ENCODE data around the gene CD160.
A peak's percentile ranks its signal among the peaks of the same experiment; 100 is the strongest.
"Not testable (repeated sequence)": the region's sequence is repeated elsewhere in the genome, so short reads cannot be mapped to it uniquely, and the experiment has no call there.

CD160 gene, protein sequence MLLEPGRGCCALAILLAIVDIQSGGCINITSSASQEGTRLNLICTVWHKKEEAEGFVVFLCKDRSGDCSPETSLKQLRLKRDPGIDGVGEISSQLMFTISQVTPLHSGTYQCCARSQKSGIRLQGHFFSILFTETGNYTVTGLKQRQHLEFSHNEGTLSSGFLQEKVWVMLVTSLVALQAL

DNA sequence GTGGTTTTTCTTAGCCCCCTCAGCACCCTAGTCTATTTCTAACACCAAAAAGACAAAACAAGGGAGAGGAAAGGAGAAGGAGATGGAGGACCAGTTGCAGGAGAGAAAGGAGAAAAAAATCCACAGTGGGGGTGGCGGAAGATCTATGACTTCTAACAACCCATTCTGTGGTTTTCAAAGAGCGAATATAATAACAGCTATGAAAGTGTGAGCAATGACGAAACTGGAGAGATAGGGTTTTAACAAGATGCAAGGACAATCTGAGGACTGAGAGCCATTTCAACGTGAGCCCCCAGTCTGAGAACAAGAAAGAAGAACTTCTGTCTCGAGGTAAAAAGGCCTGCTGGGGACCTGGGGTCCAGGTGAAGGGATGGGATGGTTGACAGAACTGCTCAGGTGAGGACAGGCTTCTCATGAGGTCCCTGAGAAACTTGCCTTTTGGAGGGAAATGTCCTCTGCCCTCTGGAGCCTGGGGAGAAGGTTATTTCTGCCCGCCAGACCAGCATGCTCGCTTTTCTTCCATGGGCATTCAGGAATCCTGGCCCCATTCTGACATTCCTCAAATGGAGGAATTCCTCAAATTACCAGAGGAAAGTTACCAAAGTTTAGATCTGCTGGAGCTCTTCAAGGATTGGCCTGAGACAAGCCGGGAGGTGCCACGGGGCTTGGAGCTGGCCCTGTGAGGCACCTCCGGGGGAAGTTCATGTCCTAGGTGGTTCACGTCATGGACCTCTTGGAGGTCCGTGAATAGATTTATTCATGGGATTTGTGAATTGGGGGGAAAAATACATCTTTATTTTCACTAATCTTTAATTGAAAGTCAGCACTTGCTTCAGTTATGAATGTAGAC lies at the start of gene CD160:
Gene CD160 (plus strand): TSS at position 270 of the 850 bp plus-strand sequence. CDS start 8,829 bp downstream, outside the sequence.
- DNase-seq (ENCODE audit: low read depth in 4 of 4, low spot score in 1 of 4) = no peak

- not testable (repeated sequence) for DNase-seq (ENCODE audit: low read depth in 4 of 4, low spot score in 1 of 4)
Measured at GRCh38 chr1:145670995-145671745, 48.1 kb upstream of the CD160 start.

GRCh38 chr1:145673217-145673616 lies 46.1 kb upstream of the CD160 start:
- DNase-seq (ENCODE audit: low read depth in 4 of 4, low spot score in 1 of 4) = not testable (repeated sequence)

GRCh38 chr1:145684858-145685257 lies 34.4 kb upstream of the CD160 start:
- not testable (repeated sequence) for DNase-seq (ENCODE audit: low read depth in 4 of 4, low spot score in 1 of 4)

GRCh38 chr1:145686078-145686477 lies 33.2 kb upstream of the CD160 start:
- not testable (repeated sequence) for DNase-seq (ENCODE audit: low read depth in 4 of 4, low spot score in 1 of 4)

GRCh38 chr1:145688328-145688727 lies 31.0 kb upstream of the CD160 start:
- DNase-seq (ENCODE audit: low read depth in 4 of 4, low spot score in 1 of 4) = no peak

- no peak for DNase-seq (ENCODE audit: low read depth in 4 of 4, low spot score in 1 of 4)
Measured at GRCh38 chr1:145688924-145689323, 30.4 kb upstream of the CD160 start.

- no peak for DNase-seq (ENCODE audit: low read depth in 4 of 4, low spot score in 1 of 4)
Measured at GRCh38 chr1:145689922-145690321, 29.4 kb upstream of the CD160 start.

GRCh38 chr1:145690587-145691558 lies 28.4 kb upstream of the CD160 start:
- DNase-seq (ENCODE audit: low read depth in 4 of 4, low spot score in 1 of 4) = peak in 2 of 4 experiments; percentile 7

DNA sequence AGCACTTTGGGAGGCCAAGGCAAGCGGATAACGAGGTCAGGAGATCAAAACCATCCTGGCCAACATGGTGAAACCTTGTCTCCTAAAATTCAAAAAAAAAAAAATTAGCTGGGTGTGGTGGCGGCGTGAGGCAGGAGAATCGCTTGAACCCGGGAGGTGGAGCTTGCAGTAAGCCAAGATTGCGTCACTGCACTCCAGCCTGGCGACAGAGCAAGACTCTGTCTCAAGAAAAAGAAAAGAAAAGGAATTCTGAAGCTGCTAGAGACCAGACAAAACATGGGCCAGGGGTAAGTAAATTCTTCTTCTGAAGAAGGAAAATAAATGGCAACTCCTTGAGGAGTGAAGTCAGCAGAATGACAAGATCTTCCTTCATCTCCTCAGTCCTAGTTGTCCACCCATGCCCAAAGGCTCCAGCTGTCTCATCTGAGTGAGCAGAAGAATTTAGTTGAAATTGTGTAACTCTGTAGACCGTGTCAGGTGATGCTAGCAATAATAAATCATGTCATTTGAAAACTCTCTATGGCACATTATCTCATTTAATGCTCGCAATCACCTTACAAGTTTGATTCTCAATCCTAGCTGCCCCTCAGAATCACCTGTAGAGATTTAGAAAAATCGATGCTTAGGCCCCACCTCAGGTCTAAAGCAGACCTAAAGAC lies 26.4 kb upstream of the CD160 start:
- no peak for DNase-seq (ENCODE audit: low read depth in 4 of 4, low spot score in 1 of 4)

GRCh38 chr1:145695821-145696629 lies 23.3 kb upstream of the CD160 start:
- DNase-seq (ENCODE audit: low read depth in 4 of 4, low spot score in 1 of 4) = no peak

GRCh38 chr1:145696630-145696960 lies 22.7 kb upstream of the CD160 start:
- no peak for DNase-seq (ENCODE audit: low read depth in 4 of 4, low spot score in 1 of 4)

- no peak for DNase-seq (ENCODE audit: low read depth in 4 of 4, low spot score in 1 of 4)
Measured at GRCh38 chr1:145701306-145701862, 17.9 kb upstream of the CD160 start.

DNA sequence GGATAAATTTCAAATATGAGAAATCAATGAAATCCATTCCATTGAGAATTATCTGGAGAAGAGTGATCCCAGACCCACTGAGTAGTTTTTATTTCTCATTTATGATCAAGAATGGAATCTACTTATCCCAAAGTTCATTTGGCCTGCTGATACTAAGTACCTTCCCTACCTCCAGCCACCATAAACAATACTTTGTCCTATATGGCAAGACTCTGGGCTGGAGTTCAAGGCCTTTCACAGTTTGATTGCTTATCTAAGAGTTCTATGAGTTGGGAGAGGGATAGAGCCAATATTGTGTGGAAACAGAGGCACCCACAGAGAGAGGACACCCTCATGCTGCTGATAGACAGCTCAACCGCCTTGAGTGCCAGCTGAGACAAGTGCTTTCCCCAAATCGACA lies 17.2 kb upstream of the CD160 start:
- DNase-seq (ENCODE audit: low read depth in 4 of 4, low spot score in 1 of 4) = no peak

DNA sequence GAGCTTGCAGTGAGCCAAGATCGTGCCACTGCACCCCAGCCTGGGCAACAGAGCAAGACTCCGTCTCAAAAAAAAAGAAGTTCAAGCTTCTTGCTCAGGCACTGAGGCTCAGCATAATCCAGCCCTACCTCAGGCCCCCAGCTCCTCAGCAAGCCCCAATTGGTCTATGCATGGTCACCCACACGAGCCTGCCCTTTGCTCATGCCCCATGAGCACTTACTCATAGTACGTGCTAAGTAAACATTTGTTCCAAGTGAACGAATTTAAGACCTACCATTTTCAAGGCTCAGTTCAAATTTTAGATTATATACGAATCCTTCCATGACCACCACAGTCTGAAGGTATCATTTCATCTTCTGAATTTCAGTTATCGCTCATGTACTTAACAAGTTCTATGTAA lies 16.5 kb upstream of the CD160 start:
- no peak for DNase-seq (ENCODE audit: low read depth in 4 of 4, low spot score in 1 of 4)

- no peak for DNase-seq (ENCODE audit: low read depth in 4 of 4, low spot score in 1 of 4)
Measured at GRCh38 chr1:145705622-145706021, 13.7 kb upstream of the CD160 start.

GRCh38 chr1:145706086-145706664 lies 13.1 kb upstream of the CD160 start:
- DNase-seq (ENCODE audit: low read depth in 4 of 4, low spot score in 1 of 4) = no peak

DNA sequence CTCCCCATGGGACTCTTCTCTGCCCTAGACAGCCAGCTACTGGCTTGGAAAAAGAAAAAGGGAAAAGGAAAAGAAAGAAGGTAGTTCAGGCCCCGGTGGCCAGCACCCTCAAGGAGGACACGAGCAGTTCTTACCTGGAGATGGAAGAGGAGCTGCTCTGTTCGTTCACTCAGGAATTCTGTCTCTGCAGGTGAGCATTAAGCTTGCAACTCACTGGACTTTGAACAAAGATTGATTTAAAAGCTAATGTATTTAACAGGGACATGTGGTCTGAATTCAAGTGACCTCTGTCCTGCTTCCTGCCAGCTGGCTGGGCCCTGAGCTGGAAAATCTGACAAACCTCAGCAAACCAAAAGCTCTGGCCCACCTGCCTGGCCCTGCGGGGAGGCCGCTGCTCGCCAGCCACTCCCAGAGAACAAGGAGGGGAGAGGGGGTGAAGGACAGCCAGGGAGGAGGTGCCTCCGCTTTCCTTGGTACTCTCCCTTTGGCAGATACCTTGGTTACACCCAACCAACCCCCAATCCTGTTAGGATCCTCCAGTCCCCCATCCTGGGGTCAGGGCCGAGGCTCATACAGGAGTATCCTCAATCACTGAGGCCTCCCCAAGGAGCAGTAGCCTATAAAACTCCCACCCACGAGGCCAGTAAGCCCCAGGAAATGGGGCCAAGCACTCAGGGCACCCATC lies 12.0 kb upstream of the CD160 start, which contains the start of gene PDZK1:
Gene PDZK1 (minus strand): TSS at position 186 of the 685 bp plus-strand sequence. CDS start 19,347 bp downstream, outside the sequence.
- no peak for DNase-seq (ENCODE audit: low read depth in 4 of 4, low spot score in 1 of 4)
